ENCODE measurements around the gene SMARCD3.

Gene SMARCD3

DNA sequence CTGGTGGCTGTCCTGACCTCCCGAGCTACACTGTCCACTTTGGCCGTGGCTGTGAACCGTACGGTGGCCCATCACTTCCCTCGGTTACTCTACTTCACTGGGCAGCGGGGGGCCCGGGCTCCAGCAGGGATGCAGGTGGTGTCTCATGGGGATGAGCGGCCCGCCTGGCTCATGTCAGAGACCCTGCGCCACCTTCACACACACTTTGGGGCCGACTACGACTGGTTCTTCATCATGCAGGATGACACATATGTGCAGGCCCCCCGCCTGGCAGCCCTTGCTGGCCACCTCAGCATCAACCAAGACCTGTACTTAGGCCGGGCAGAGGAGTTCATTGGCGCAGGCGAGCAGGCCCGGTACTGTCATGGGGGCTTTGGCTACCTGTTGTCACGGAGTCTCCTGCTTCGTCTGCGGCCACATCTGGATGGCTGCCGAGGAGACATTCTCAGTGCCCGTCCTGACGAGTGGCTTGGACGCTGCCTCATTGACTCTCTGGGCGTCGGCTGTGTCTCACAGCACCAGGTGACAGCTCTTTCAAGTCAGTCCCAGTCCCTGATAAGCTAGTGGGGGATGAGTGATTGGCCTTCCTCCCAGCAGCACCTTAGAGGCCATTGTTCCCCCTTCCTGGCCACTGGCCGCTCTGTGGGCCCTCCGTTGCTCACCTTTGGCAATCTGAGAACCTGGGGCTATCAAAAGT lies 13.3 kb downstream of the SMARCD3 start:
- no peak for DNase-seq

DNA sequence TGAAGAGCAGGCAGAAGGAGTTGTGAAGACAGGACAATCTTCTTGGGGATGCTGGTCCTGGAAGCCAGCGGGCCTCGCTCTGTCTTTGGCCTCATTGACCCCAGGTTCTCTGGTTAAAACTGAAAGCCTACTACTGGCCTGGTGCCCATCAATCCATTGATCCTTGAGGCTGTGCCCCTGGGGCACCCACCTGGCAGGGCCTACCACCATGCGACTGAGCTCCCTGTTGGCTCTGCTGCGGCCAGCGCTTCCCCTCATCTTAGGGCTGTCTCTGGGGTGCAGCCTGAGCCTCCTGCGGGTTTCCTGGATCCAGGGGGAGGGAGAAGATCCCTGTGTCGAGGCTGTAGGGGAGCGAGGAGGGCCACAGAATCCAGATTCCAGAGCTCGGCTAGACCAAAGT lies 14.7 kb downstream of the SMARCD3 start:
- no peak for DNase-seq

DNA sequence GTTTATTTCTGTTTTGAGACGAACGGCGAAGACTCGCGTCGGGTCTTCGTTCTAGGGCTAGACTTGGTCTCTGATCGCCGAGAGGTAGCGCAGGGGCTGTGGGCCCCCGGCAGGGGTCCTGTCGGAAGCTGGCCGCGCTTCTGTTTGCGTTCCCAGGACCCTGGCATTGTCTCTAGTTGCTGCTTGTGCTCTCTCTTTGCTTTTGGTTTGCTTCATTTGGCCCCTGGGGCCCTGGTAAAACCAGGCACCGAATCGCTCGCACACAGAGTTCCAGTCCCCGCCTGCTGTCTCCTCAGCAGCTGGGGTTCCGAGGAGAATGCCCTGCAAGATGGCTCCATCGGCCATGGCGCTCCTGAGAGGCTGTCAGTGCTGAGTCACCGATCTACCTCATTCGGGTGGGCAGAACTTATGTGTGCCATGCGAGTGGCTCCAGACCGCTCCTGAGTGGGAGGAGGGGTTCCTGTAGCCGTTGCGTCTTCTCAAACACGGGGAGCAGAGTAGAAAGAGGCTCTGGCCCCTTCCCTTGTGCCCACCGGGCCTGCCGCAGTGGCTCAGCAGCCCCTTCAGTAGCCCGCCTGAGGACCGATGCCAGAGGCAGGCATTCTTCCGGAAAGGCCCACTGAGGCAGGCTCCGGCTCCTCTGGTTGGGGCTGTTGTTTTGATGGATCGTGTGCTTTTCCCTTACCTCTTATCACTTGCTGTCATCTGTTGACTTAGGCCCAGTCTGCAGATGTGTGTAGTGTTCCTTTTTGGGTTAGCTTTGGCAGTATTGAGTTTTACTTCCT lies 15.4 kb downstream of the SMARCD3 start:
- peak; percentile 92 for DNase-seq

DNA sequence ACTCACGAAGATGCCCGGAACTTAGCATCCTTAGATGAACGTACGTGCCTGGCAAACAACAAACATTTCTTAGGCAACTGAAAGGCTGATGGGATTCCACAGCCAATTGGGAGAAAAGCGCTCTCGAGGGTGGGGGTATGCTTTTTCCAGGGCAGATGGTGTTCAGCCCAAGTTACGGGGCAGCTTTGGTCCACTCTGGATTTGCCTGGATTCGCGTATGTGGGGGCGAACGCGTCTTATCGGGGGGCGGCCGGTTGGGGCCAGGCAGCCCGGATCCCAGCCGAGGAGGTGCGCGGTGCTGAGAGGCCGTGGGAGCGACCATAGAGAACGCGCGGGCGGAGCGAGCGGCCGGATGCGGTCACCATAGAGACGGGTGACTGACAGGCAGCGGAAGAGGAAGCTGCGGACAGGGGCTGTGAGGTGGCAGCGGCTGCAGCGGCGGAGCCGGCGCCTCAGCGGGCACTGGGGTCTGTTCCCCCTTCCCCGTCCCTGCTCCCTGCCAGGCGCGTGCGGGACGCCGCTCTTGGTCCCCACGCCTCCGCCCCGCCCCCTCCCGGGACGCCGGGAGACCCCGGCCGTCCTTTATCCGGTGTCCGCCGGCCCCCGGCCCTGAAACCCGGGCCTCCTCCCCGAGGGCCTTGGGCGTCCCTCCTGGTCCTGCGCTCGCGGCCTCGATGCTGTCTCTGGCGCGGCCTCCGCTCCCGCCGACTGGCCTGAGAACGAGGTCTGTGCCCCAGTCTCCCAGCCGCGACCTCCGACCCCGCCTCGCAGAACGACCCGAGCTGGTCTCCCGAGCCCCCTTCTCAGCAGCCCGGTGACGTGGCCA lies 16.2 kb downstream of the SMARCD3 start, which contains the start of gene CHPF2:
TSS of gene CHPF2 (plus strand) at position 393 of the 826 bp plus-strand sequence. CDS start 1,529 bp downstream, outside the sequence.
- DNase-seq = peak; percentile 97

DNA sequence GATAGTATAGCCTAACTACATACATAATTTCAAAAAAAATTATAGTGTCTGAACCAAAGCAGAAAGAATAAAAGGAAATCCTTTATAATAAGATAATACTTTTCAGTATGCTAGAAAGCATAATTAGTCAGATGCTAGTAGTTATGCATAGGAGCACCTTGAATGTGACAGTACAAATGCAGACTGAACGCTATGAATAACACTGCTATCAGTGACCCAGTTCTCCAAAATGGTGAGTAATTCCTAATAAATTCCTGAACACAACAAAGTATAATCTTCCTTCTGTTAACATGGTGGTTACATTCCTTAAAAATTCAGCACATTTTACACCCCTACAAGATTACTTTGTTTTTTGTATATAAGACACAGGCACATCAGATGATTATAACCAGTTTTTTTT lies 17.4 kb downstream of the SMARCD3 start:
- no peak for DNase-seq

DNA sequence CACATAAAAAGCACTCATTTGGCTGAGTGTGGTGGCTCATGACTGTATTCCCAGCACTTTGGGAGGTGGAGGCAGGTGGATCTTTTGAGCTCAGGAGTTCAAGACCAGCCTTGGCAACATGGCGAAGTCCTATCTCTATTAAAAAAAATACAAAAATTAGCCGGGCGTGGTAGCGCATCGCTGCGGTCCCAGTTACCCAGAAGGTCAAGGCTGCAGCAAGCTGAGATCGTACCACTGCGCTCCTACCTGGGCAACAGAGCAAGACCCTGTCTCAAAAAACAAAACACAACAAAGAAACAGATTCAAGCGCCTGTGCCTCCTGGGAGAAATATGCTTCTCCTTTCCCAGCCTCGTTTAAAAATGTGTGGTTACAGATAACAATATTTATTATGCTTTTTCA lies 19.2 kb downstream of the SMARCD3 start:
- DNase-seq = no peak

DNA sequence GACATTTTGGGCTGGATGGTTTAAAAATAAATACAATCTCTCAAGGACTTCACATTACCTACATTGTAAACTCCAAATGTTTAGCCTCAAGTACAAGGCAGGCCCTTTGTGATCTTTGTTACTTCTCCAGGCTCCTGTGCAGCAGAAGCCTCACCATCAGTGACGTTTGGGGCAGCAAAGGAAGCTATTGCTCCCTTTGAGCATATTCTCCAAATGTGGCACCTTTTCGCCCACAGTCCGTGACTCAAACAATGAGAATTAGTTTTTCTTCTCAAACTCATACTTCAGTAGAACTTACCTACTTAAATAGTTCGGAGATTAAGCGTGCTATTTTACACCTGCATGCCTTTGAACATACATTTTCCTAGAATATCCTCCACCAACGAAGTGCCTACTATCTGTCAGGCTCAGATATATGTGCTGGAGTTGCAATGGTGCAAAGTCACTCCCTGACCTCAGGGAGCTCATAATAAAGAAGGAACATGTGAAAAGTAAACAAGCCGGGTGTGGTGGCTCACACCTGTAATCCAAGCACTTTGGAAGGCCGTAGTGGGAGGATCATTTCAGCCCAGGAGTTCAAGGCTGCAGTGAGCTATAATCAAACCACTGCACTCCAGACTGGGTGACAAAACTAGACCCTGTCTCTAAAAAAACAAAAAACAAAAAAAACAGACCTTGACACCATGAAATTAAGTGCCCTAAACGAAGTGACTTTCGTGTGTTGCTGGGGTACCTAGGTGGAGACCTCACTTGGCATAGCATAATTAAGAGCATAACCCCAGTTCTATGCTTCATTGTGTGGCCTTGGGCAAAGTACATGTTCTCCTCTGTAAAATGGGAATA lies 20.2 kb downstream of the SMARCD3 start:
- DNase-seq = no peak

DNA sequence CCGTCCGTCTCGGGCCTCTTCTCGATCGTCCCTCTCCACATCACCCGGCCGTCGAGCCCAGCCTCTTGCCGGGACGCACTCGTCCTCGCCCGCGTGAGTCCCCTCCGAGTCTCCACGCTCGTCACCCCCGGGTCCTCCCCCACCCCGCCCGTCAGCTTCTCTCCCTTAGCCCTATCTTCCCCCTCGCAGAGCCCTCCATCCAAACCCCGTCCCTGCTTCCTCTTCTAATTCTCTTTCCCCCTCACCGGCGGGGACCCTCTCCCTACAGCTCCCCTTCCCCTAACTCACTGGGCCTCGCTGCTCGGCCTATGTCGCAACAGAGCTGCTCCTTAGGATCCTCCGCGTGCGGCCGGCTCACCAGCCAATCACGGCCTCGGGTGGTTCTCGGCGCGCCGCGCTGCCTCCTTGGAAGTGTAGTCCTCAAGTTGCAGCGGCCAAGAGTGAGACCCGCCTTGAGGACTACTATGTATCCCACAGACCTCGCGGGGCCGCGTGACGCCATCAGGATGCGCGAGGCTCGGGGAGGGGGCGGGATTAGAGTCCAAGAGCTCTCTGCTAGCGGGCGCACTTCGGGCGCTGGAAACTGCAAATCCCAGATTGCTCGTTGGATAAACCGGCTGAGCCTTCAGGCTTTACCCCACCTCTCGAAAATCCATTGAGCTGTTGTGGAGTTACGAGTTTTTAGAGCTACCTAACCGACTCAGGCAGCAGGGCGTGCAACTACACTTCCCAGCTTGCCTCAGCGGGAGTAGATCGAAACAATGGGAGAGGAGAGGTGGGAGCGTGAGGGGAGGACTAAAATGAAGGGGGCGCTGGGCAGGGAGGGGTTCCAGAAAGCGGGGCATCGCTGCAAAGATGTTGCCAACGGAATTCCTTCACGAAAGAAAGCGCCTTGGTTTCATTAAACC lies 21.4 kb downstream of the SMARCD3 start, which contains the start of gene ABCF2:
TSS of gene ABCF2 (minus strand) at position 331 of the 908 bp plus-strand sequence. CDS start 747 bp downstream, outside the sequence.
- DNase-seq = peak; percentile 100

DNA sequence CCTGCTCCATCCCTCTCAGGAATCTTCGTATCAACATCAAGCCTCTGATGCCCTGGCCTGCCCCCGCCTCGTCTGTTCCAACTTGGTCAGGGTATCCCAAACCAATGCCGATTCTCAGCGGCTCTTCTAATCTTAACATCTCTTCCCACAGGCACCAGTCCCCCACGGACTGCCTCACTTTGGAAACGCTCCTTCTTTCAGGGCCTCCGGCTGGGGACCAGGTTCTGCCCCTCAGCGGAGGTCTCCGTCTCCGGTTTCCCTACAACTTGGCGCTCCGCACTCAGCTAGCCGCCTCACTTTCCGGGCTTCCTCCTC lies 22.0 kb downstream of the SMARCD3 start:
- no peak for DNase-seq

DNA sequence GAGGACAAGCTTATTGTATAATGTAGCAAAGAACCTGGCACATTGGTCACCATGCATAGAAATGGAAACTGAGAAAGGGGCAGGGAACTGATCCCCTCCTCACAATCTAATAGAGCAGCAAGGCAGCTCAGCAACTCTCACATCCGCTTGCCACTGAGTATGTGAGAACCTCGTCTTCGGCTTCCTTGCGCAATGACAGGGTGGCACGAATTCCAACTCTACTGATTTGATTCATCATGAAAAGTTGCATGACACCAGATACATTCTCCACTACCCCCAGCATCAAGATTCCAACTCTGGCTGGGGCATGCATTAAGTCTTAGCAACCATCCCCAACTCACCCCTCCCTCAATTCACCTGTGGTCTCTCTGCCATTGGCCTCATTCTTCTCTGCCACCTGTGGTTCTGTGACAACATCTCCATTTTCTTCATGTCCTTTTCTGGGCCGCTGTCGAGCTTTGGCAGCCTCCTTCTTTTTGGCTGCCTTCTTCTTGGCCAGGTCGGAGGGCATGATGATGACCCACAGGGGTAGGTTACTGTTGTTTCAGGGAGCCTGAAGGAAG lies 22.5 kb downstream of the SMARCD3 start:
- no peak for DNase-seq

DNA sequence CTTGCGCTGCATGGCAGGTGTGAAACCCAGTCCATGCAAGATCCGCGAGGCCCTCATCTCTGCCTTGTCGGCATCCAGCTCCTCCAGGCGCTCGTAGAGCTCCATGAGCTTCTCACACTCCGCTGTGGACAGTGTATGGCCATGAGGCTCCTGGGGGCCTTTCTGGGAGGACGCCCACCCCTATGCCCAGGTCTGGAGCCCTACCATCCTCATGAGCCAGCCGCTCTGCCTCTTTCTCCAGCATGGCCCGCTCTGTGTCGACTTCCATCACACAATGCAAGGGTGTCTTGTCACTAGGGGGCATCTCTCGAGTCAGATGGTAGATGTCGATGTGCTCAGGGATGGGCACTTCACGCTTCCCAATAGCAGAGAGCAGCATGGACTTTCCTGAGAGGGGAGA lies 24.8 kb downstream of the SMARCD3 start:
- DNase-seq = no peak

DNA sequence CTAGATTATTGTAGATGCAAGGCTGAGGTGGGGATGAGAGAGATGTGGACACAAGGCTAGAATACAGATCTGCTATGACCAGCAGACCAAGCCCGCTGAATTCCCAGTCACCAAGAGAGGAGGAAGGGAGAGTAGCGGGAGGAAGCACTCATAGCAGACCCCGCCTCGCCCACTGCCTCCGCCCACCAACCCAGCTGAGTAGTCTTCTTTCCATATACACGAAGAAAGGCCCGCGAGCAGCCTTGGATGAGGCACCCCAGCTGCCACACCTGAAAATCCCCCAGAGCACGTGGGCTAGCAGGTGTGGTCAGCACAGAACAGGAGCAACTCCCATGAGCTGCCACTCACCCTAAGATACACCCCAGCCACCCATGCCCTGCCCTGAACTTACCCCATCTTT lies 30.3 kb downstream of the SMARCD3 start:
- no peak for DNase-seq

DNA sequence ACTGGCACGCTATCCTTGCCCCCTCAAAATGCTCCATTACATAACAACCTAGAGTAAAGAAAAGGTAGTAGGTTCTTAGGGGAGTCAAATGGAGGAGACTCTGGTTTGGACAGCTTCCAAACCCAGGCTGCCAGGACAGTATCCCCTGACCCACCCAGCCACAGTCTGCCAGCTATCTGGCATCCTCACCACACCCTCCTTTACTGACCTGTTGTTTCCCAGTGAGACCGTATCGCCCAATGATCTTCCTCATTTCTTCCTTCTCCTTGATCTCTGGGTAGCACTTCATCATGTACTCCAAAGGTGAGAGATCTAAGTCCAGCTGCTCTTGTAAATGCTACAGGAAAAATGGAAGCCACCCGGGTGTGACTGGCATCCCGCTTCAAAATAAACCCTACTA lies 33.1 kb downstream of the SMARCD3 start:
- no peak for DNase-seq

DNA sequence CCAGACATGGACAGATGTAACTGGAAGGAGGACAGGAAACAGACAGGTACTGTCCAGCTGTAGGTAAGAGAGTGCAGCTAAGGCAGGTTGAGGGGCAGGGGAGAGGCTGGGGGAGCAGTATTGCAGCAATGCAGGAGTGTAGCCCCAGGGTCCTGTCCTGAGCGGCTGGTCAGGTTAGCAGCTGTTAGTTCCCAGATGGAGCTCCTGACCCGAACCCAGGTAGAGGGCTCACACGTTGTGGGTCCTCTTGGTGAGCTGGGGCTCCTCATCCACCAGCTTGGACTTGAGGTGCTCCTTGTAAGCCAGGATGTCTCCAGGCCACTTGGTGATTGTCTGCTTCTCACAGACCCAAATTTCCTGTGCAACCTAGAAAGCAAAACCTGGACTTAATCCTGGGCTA lies 34.7 kb downstream of the SMARCD3 start:
- DNase-seq = no peak

DNA sequence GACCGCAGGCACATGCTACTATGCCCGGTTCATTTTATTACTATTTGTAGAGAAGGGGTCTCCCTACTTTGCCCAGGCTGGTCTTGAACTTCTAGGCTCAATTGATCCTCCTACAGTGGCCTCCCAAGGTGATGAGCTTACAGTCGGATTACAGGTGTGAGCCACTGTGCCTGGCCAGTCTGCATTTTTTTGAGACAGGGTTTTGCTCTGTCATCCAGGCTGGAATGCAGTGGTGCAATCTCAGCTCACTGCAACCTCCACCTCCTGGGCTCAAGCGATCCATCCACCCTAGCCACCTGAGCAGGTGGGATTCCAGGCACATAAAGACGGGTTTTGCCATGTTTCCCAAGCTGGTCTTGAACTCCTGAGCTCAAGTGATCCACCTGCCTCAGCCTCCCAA lies 35.9 kb downstream of the SMARCD3 start:
- DNase-seq = no peak

DNA sequence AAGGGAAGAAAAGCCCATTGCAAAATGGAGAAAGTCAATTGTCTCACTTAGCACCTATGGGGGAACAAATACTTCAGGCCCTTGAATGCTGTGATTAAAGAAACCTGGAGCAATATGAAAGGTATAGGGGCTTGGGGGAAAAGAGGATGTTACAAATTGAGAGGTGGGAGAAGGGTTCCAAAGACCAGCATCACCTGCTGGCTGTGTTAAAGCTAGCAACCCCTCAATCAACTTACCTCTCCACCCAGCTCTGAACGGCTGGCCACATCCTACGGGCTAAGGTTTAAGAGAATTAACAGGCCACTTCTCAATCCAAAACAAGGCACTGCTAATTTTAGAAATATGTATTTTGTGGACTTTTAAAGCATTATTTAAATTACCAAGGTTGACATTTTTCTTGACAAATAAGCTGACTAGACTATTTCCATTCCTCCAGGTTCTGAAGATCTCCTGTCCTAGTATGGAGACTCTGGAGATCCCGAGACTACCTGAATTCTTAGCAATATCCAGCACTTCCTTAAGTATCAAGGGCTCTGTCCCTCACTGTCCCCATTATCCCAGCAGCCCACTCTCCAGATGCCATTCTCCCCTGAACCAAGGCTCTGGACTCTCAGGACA lies 37.2 kb downstream of the SMARCD3 start:
- DNase-seq = no peak

DNA sequence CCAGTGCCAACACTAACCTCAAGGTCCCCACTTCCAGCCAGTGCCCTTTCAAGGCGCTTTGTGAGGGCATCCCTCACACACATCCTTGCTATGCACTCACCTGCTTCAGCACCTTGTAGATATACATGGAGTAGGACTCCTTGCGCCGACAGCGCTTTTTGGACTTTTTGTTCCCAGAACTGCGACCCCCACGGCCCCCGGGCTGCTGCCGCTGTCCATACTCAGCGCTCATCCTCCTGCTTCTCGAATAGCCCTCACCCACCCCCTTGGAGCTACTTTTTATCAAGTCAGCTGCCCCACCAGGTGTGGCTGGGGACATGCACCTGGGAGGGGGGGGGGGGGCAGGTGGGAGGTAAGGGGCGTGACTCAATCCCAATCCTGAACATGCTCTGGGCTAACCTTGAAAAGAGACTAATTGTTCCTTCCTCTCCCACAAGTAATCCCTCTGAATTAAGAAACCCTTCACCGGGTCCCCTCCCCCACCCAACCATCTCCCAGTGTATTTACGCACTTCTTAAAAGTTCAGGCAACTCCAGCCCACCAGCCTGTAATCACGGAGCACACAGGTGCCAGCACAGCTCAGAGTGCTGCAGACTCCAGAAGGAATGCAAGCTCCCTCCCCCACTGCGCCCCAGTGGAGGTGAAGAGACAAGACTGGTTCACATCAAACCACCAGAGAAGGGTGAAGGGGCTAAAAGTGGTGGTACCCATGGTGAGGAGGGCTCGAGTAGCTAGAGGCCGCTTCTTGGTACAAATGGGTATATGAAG lies 38.2 kb downstream of the SMARCD3 start, which contains the start of gene H2BK1:
TSS of gene H2BK1 (minus strand) at position 402 of the 768 bp plus-strand sequence. CDS start at position 232, 170 bp downstream.
- no peak for DNase-seq

DNA sequence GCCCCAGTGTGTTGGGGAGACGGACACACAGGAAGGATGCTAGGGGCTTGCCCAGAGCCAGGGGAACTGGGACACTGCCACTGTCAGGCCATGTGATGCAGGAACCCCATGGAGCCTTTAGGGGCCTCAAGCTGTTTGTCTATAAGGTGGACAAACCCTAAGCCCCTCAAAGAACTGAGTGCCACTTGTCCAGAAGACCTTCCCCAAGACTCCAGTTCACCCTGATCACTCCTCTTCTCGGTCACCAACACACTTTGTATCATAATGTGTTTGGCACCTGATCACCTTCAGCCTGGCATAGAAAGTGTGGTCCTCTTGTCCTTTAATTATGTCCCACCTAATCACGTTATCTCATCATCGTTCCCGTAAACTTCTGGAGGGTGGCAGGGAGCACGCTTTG lies 38.9 kb downstream of the SMARCD3 start:
- DNase-seq = no peak

DNA sequence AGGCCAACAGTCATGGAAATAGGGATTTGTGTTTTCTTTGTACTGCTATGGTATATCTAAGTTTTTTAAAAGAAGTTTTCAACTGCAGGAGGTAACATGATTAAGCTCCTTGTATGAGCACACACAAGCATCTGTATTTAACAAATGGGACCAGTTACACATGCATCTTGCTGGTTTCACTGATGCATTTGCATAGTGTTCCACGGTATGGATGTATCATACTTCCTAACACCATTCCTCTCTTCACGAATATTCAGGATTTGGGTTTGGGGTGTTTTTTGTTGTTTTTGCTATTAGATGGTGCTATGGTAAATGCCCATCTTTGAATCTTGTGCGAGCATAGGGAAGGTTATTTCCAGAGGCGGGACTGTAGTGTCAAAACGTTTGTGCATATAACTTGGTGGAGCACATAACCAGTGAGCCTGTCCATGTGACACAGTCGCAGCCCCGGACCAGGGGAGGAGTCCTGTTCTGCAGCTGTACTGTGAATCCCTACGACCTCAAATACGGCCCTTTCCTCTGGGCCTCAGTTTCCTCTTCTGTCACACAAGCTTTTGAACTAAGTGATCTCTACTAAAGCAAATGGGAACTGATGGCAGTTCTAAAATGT lies 40.1 kb downstream of the SMARCD3 start:
- DNase-seq = no peak

All from activated effector memory CD4-positive, alpha-beta T cell treated with anti-CD3 and anti-CD28 coated beads, Interleukin-2, amount 50 U/mL, for 16 hours (primary cell).